Aorta (tissue), 5 donors: ENCODE measurements around the gene ASXL2. TPM values are rescaled to one million over a fixed set of nuclear protein-coding genes. Genes with fewer than 3 reads are reported as not detected.

ENCODE experiments used
- ATAC-seq: fragments of 200-7000 bp; cut with Tn5 transposase; one replicate; pipeline ENCODE4 v1.9.1; 2022; ENCODE audit warnings: moderate library complexity; ENCODE audit not compliant: low FRiP score
- DNase-seq, 2 donors: peaks; one replicate each; pipeline ENCODE4 v3.0.0-alpha.2; 2020
- H3K27ac ChIP-seq, 2 donors: one replicate each; pipeline ENCODE4 v1.5.1; 2013; ENCODE audit warnings: low read length in 2 of 2, mild to moderate bottlenecking in 2 of 2, moderate library complexity in 2 of 2, control low read depth in 1 of 2, inconsistent platforms in 1 of 2, low read depth in 1 of 2
- H3K27me3 ChIP-seq, 2 donors: one replicate each; pipeline ENCODE4 v1.6.1; 2013; ENCODE audit warnings: control low read depth in 1 of 2, low read length in 1 of 2, mild to moderate bottlenecking in 1 of 2, moderate library complexity in 1 of 2; ENCODE audit not compliant: insufficient read depth in 2 of 2, control insufficient read depth in 1 of 2
- H3K36me3 ChIP-seq, 2 donors: one replicate each; pipeline ENCODE4 v1.6.1; 2013; ENCODE audit warnings: control low read depth in 1 of 2, low read length in 1 of 2, mild to moderate bottlenecking in 1 of 2; ENCODE audit not compliant: insufficient read depth in 2 of 2, control insufficient read depth in 1 of 2
- H3K4me1 ChIP-seq, 2 donors: one replicate each; pipeline ENCODE4 v1.6.1; 2013; ENCODE audit warnings: low read length in 2 of 2, control low read depth in 1 of 2, mild to moderate bottlenecking in 1 of 2, moderate library complexity in 1 of 2; ENCODE audit not compliant: insufficient read depth in 2 of 2, control insufficient read depth in 1 of 2
- H3K4me3 ChIP-seq, 2 donors: one replicate each; pipeline ENCODE4 v1.5.1; 2013; ENCODE audit warnings: low read length in 2 of 2, control low read depth in 1 of 2, mild to moderate bottlenecking in 1 of 2
- H3K9me3 ChIP-seq: one replicate; pipeline ENCODE4 v1.6.1; 2013; ENCODE audit warnings: mild to moderate bottlenecking, low read length; ENCODE audit not compliant: control insufficient read depth
- WGBS, 2 donors: extraction: QIAGEN DNeasy Blood & Tissue Kit; methylation state at CpG; one replicate each; pipeline ENCODE4 v1.1.7; 2013; 5-methylcytosine and 5-hydroxymethylcytosine counted together
- intact Hi-C, 2 donors: fragments of 100-400 bp; cut with DNase I; formaldehyde crosslinking; loops; one replicate each; pipeline versions ENCODE4 v1.14.2 to v1.15.0; 2022
- polyA plus RNA-seq, 2 donors: library from polyadenylated mRNA; stranded (reverse); fragments of 200-250 nt; gene quantifications; one replicate each; pipeline ENCODE4 v1.2.3, GENCODE V29; 2013
- total RNA-seq, 2 donors: library from RNA; stranded (reverse); fragmentation: NEBNext Ultra II Directional; extraction: Animal tissue kit (Norgen Biotek cat#: 25700); gene quantifications; one replicate each; pipeline ENCODE4 v1.2.1, GENCODE V29; 2021
- donor health status: healthy with polysubstance abuse.
- donor health status: Bipolar disorder and iron deficiency.
- donor health status: DM: no; HTN: no; CAD: no.
- donor health status: DM: no; HTN: no; CAD: no.
- donor health status: DM: yes; HTN: yes; CAD: no.

Gene ASXL2
- total and polyA plus RNA-seq, 4 donors: 1.4 to 32.7 (median 14.2) TPM

GRCh38 chr2:25692737-25693445, 185.4 kb downstream of the ASXL2 start:
- no peaks in the 10 kb centered on the region for H3K36me3 ChIP-seq
- DNase-seq (no peak), ATAC-seq (no peak)
- no peak overlapping the region for H3K4me3 ChIP-seq
- no peak overlapping the region for H3K27ac ChIP-seq
- H3K4me1 ChIP-seq: no peaks in the 10 kb centered on the region
- H3K27me3 ChIP-seq: no peaks in the 10 kb centered on the region
- H3K9me3 ChIP-seq: no peaks in the 10 kb centered on the region
- intact Hi-C loops: no loop called here
- 91 to 93% methylated on average over 6 of the region's 6 CpGs for WGBS, 2 donors

GRCh38 chr2:25692143-25692542, 186.1 kb downstream of the ASXL2 start:
- 62 to 67% methylated on average over 4 of the region's 4 CpGs for WGBS, 2 donors
- intact Hi-C loops: no loop called here
- ATAC-seq: no peak

GRCh38 chr2:25690058-25690457, 188.2 kb downstream of the ASXL2 start:
- Histone ChIP-seq H3K27me3 (no peaks in the 10 kb centered on the region), H3K27ac (no peak overlapping the region), H3K9me3 (no peaks in the 10 kb centered on the region), H3K4me3 (no peak overlapping the region), H3K36me3 (no peaks in the 10 kb centered on the region), H3K4me1 (no peaks in the 10 kb centered on the region)
- ATAC-seq (no peak), DNase-seq (no peak)
- intact Hi-C loops: no loop called here
- 21 to 27% methylated on average over 1 of the region's 1 CpG for WGBS, 2 donors

More at GRCh38 chr2:25692143-25692542, 186.1 kb downstream of the ASXL2 start:
- Histone ChIP-seq H3K27me3 (no peaks in the 10 kb centered on the region), H3K9me3 (no peaks in the 10 kb centered on the region), H3K4me1 (no peaks in the 10 kb centered on the region), H3K36me3 (no peaks in the 10 kb centered on the region), H3K4me3 (no peak overlapping the region), H3K27ac (no peak overlapping the region)
- no peak for DNase-seq

- H3K27me3 ChIP-seq: no peaks in the 10 kb centered on the region
- H3K27ac ChIP-seq: no peak overlapping the region
- no peak for DNase-seq
- H3K36me3 ChIP-seq: no peaks in the 10 kb centered on the region
- ATAC-seq: no peak
- H3K4me1 ChIP-seq: no peaks in the 10 kb centered on the region
- intact Hi-C loops: no loop called here
- WGBS, 2 donors: 82 to 88% methylated on average over 6 of the region's 6 CpGs
- no peak overlapping the region for H3K4me3 ChIP-seq
- no peaks in the 10 kb centered on the region for H3K9me3 ChIP-seq
These were observed 190.1 kb downstream of the ASXL2 start for GRCh38 chr2:25688236-25688635.

- no peaks in the 10 kb centered on the region for H3K27me3 ChIP-seq
- intact Hi-C loops: no loop called here
- H3K9me3 ChIP-seq: no peaks in the 10 kb centered on the region
- H3K4me3 ChIP-seq: no peak overlapping the region
- no peaks in the 10 kb centered on the region for H3K4me1 ChIP-seq
- ATAC-seq (no peak), DNase-seq (no peak)
- H3K27ac ChIP-seq: no peak overlapping the region
- no peaks in the 10 kb centered on the region for H3K36me3 ChIP-seq
- 90 to 93% methylated on average over 2 of the region's 2 CpGs for WGBS, 2 donors
These were observed 192.5 kb downstream of the ASXL2 start for GRCh38 chr2:25685741-25686140.

- no peaks in the 10 kb centered on the region for H3K4me1 ChIP-seq
- 80 to 82% methylated on average over 20 of the region's 20 CpGs for WGBS, 2 donors
- DNase-seq: no peak
These were observed 193.5 kb downstream of the ASXL2 start for GRCh38 chr2:25684577-25685473.

More at GRCh38 chr2:25684577-25685473, 193.5 kb downstream of the ASXL2 start:
- no peaks in the 10 kb centered on the region for H3K9me3 ChIP-seq
- no peak overlapping the region for H3K27ac ChIP-seq
- no peak overlapping the region for H3K4me3 ChIP-seq
- no peaks in the 10 kb centered on the region for H3K27me3 ChIP-seq
- intact Hi-C loops: no loop called here
- ATAC-seq: no peak
- no peaks in the 10 kb centered on the region for H3K36me3 ChIP-seq

Other genes with a start within 250 kb of the ASXL2 start
- gene DTNB, start 204.9 kb downstream of the ASXL2 start, total RNA-seq: 10 to 100 TPM; 16.8 to 33.7 TPM
- gene DTNB, start 204.9 kb downstream of the ASXL2 start, polyA plus RNA-seq: 10 to 100 TPM; 14.7 to 17.5 TPM
- gene KIF3C, start 104.0 kb upstream of the ASXL2 start, total RNA-seq: 10 to 100 TPM; 13.5 to 20.7 TPM
- gene KIF3C, start 104.0 kb upstream of the ASXL2 start, polyA plus RNA-seq: 1 to 10 TPM; 5.5 to 6.4 TPM
- gene RAB10, start 155.6 kb upstream of the ASXL2 start, total RNA-seq: 10 to 100 TPM; 90.5 to 92.4 TPM
- 10 to 100 TPM; 45.8 to 47.6 TPM for gene RAB10, start 155.6 kb upstream of the ASXL2 start, polyA plus RNA-seq